ENCODE measurements around the gene HSD3B1. TPM values are rescaled to one million over a fixed set of nuclear protein-coding genes. Genes with fewer than 3 reads are reported as not detected.

Gene HSD3B1
- total and polyA plus RNA-seq, 2 experiments from 2014 or later = not detected

DNA sequence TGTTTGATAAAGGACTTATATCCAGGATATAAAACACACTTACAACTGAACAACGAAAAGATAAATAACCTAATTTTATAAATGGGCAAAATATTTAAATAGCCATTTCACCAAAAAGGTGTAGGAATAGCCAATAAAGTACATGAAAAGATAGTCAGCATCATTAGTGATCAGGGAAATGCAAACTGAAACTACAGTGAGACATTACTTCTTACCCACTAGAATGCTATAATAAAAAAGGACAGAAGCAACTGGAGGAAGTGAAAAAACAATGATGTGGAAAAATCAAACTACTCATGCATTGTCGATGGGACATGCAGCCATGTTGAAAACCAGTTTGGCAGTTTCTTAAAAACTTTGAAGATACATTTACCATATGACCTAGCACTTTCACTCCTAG, 43.4 kb upstream of the HSD3B1 start:
- H3K4me1 ChIP-seq (ENCODE audit: insufficient read depth) = peaks cover 12% of the 10 kb centered on the region
- no peaks in the 10 kb centered on the region for H3K36me3 ChIP-seq (ENCODE audit: insufficient read depth)
- no peaks in the 10 kb centered on the region for H3F3A ChIP-seq (replicated peaks; ENCODE audit: low read depth)
- Mint-ChIP-seq H3K9me3 (no peaks in the 10 kb centered on the region), H3K27ac (no peak overlapping the region), H3K4me1 (peaks cover 16% of the 10 kb centered on the region), H3K36me3 (ENCODE audit: low read depth) (no peaks in the 10 kb centered on the region), H3K27me3 (ENCODE audit: insufficient read depth, low read depth, poor library complexity) (no peaks in the 10 kb centered on the region), H3K4me3 (no peak overlapping the region)
- H4K20me1 ChIP-seq (replicated peaks; ENCODE audit: insufficient read depth) = no peaks in the 10 kb centered on the region
- no peaks in the 10 kb centered on the region for H3K27me3 ChIP-seq (ENCODE audit: insufficient read depth)
- DNase-seq (ENCODE audit: low spot score) (no peak), ATAC-seq (no peak)
- no peak overlapping the region for H2AFZ ChIP-seq
- H3K4me3 ChIP-seq = no peak overlapping the region
- no peak overlapping the region for H3K4me2 ChIP-seq
- no peaks in the 10 kb centered on the region for H3K79me2 ChIP-seq (replicated peaks; ENCODE audit: insufficient read depth)
- no peak for TF ChIP-seq STAT1 (IDR thresholded peaks at IDR 0.05; ENCODE audit: unreplicated experiment)
- H3K27ac ChIP-seq (ENCODE audit: low read depth) = no peak overlapping the region
- H3K9me2 ChIP-seq (ENCODE audit: insufficient read depth) = peaks cover 25% of the 10 kb centered on the region; the same call in 1 of the 2 replicates

DNA sequence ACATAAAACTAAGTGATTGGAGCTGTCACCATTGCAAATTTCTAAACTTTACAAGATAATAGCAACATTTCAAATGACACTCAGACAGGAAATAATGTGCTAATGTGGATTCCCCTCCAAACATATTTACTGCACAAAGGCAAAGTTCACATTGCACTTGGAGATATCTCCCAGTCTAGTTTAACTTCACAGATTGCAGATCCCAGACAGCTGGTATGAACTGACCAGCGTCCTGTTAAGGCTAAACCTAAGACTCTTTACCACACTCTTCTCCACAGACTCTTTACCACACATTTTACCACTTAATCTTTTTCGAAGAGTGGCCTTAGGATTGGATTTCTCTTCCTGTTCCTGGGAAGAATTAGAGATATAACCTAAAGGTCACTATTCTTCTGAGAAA, 40.6 kb upstream of the HSD3B1 start:
- no peak for DNase-seq (ENCODE audit: low spot score)
- no peak for ATAC-seq
- Histone ChIP-seq H4K20me1 (replicated peaks; ENCODE audit: insufficient read depth) (no peaks in the 10 kb centered on the region), H3K9me2 (ENCODE audit: insufficient read depth) (peaks cover 26% of the 10 kb centered on the region; the same call in 1 of the 2 replicates), H3K27me3 (ENCODE audit: insufficient read depth) (no peaks in the 10 kb centered on the region), H3K4me1 (ENCODE audit: insufficient read depth) (peaks cover 12% of the 10 kb centered on the region), H3F3A (replicated peaks; ENCODE audit: low read depth) (no peaks in the 10 kb centered on the region), H3K4me2 (peak overlapping the region; percentile 58), H3K4me3 (no peak overlapping the region), H3K79me2 (replicated peaks; ENCODE audit: insufficient read depth) (no peaks in the 10 kb centered on the region), H3K27ac (ENCODE audit: low read depth) (no peak overlapping the region), H3K36me3 (ENCODE audit: insufficient read depth) (no peaks in the 10 kb centered on the region), H2AFZ (peak overlapping the region; percentile 84; the same call in 1 of the 2 replicates)
- H3K4me1 Mint-ChIP-seq = peaks cover 16% of the 10 kb centered on the region
- H3K9me3 Mint-ChIP-seq = no peaks in the 10 kb centered on the region
- H3K36me3 Mint-ChIP-seq (ENCODE audit: low read depth) = no peaks in the 10 kb centered on the region
- H3K27me3 Mint-ChIP-seq (ENCODE audit: insufficient read depth, low read depth, poor library complexity) = no peaks in the 10 kb centered on the region
- H3K27ac Mint-ChIP-seq = no peak overlapping the region
- no peak overlapping the region for H3K4me3 Mint-ChIP-seq
- TF ChIP-seq POLR2AphosphoS5 (IDR thresholded peaks at IDR 0.05; ENCODE audit: low read depth) (no peak), CREB1 (CRISPR knock-in tag; IDR thresholded peaks at IDR 0.05; ENCODE audit: low read depth) (no peak), JUNB (IDR thresholded peaks at IDR 0.05; ENCODE audit: unreplicated experiment) (no peak), EZH2 (IDR thresholded peaks at IDR 0.05; ENCODE audit: low read depth, unreplicated experiment) (no peak), STAT1 (IDR thresholded peaks at IDR 0.05; ENCODE audit: unreplicated experiment) (no peak), EZH2phosphoT487 (IDR thresholded peaks at IDR 0.05; ENCODE audit: unreplicated experiment) (no peak), ZNF114 (CRISPR knock-in tag; IDR thresholded peaks at IDR 0.05) (no peak), ZNF331 (CRISPR knock-in tag; IDR thresholded peaks at IDR 0.05; ENCODE audit: low read depth) (no peak), NANOG (IDR thresholded peaks at IDR 0.05; ENCODE audit: borderline replicate concordance) (no peak)
- TF ChIP-seq, protein P1, sequence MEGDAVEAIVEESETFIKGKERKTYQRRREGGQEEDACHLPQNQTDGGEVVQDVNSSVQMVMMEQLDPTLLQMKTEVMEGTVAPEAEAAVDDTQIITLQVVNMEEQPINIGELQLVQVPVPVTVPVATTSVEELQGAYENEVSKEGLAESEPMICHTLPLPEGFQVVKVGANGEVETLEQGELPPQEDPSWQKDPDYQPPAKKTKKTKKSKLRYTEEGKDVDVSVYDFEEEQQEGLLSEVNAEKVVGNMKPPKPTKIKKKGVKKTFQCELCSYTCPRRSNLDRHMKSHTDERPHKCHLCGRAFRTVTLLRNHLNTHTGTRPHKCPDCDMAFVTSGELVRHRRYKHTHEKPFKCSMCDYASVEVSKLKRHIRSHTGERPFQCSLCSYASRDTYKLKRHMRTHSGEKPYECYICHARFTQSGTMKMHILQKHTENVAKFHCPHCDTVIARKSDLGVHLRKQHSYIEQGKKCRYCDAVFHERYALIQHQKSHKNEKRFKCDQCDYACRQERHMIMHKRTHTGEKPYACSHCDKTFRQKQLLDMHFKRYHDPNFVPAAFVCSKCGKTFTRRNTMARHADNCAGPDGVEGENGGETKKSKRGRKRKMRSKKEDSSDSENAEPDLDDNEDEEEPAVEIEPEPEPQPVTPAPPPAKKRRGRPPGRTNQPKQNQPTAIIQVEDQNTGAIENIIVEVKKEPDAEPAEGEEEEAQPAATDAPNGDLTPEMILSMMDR (conservative IDR thresholded peaks at IDR 0.05; ENCODE audit: low read depth in 2 of 2) = no peak
- TF ChIP-seq, protein P2, sequence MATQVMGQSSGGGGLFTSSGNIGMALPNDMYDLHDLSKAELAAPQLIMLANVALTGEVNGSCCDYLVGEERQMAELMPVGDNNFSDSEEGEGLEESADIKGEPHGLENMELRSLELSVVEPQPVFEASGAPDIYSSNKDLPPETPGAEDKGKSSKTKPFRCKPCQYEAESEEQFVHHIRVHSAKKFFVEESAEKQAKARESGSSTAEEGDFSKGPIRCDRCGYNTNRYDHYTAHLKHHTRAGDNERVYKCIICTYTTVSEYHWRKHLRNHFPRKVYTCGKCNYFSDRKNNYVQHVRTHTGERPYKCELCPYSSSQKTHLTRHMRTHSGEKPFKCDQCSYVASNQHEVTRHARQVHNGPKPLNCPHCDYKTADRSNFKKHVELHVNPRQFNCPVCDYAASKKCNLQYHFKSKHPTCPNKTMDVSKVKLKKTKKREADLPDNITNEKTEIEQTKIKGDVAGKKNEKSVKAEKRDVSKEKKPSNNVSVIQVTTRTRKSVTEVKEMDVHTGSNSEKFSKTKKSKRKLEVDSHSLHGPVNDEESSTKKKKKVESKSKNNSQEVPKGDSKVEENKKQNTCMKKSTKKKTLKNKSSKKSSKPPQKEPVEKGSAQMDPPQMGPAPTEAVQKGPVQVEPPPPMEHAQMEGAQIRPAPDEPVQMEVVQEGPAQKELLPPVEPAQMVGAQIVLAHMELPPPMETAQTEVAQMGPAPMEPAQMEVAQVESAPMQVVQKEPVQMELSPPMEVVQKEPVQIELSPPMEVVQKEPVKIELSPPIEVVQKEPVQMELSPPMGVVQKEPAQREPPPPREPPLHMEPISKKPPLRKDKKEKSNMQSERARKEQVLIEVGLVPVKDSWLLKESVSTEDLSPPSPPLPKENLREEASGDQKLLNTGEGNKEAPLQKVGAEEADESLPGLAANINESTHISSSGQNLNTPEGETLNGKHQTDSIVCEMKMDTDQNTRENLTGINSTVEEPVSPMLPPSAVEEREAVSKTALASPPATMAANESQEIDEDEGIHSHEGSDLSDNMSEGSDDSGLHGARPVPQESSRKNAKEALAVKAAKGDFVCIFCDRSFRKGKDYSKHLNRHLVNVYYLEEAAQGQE (IDR thresholded peaks at IDR 0.05; ENCODE audit: unreplicated experiment) = no peak
- TF ChIP-seq, protein P3, sequence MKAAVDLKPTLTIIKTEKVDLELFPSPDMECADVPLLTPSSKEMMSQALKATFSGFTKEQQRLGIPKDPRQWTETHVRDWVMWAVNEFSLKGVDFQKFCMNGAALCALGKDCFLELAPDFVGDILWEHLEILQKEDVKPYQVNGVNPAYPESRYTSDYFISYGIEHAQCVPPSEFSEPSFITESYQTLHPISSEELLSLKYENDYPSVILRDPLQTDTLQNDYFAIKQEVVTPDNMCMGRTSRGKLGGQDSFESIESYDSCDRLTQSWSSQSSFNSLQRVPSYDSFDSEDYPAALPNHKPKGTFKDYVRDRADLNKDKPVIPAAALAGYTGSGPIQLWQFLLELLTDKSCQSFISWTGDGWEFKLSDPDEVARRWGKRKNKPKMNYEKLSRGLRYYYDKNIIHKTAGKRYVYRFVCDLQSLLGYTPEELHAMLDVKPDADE (IDR thresholded peaks at IDR 0.05) = no peak
